Measurements from ENCODE around the gene UGGT1. TPM values are rescaled to one million over a fixed set of nuclear protein-coding genes. Genes with fewer than 3 reads are reported as not detected.

Gene UGGT1
- 13.3 TPM for polyA plus RNA-seq (2012; ENCODE audit: insufficient read depth, insufficient read length, low read depth)

- Histone ChIP-seq H3K36me3 (no peaks in the 10 kb centered on the region), H3K9me3 (no peaks in the 10 kb centered on the region), H3K27me3 (no peaks in the 10 kb centered on the region), H3K4me1 (no peaks in the 10 kb centered on the region), H3K4me3 (ENCODE audit: low read depth, low read length) (peak within 1 kb of the TSS; percentile 89)
- no peak for TF ChIP-seq CTCF (IDR thresholded peaks at IDR 0.05; ENCODE audit: low read depth, low read length)
- DNase-seq: peak; percentile 90
Measured at GRCh38 chr2:128090945-128091725, at the start of gene UGGT1. Gene UGGT1 (plus strand): TSS chr2:128091200. CDS start chr2:128091358, 158 bp downstream.

GRCh38 chr2:128041561-128041960 is 49.4 kb upstream of the UGGT1 start:
- H3K27me3 ChIP-seq: no peaks in the 10 kb centered on the region
- H3K9me3 ChIP-seq: no peaks in the 10 kb centered on the region
- DNase-seq: no peak
- no peaks in the 10 kb centered on the region for H3K36me3 ChIP-seq
- H3K4me3 ChIP-seq (ENCODE audit: low read depth, low read length): no peak overlapping the region
- no peaks in the 10 kb centered on the region for H3K4me1 ChIP-seq
- TF ChIP-seq CTCF (IDR thresholded peaks at IDR 0.05; ENCODE audit: low read depth, low read length): no peak

GRCh38 chr2:128043041-128043440 is 48.0 kb upstream of the UGGT1 start:
- no peak for TF ChIP-seq CTCF (IDR thresholded peaks at IDR 0.05; ENCODE audit: low read depth, low read length)

GRCh38 chr2:128053331-128053730 is 37.7 kb upstream of the UGGT1 start:
- no peak for DNase-seq
- H3K27me3 ChIP-seq: no peaks in the 10 kb centered on the region
- TF ChIP-seq CTCF (IDR thresholded peaks at IDR 0.05; ENCODE audit: low read depth, low read length): no peak

More at GRCh38 chr2:128043041-128043440, 48.0 kb upstream of the UGGT1 start:
- Histone ChIP-seq H3K36me3 (no peaks in the 10 kb centered on the region), H3K27me3 (no peaks in the 10 kb centered on the region), H3K4me3 (ENCODE audit: low read depth, low read length) (no peak overlapping the region), H3K9me3 (no peaks in the 10 kb centered on the region), H3K4me1 (no peaks in the 10 kb centered on the region)
- DNase-seq: no peak

GRCh38 chr2:128054104-128054885 is 36.7 kb upstream of the UGGT1 start:
- no peak for TF ChIP-seq CTCF (IDR thresholded peaks at IDR 0.05; ENCODE audit: low read depth, low read length)

More at GRCh38 chr2:128053331-128053730, 37.7 kb upstream of the UGGT1 start:
- Histone ChIP-seq H3K36me3 (no peaks in the 10 kb centered on the region), H3K9me3 (no peaks in the 10 kb centered on the region), H3K4me1 (no peaks in the 10 kb centered on the region), H3K4me3 (ENCODE audit: low read depth, low read length) (no peak overlapping the region)

More at GRCh38 chr2:128054104-128054885, 36.7 kb upstream of the UGGT1 start:
- Histone ChIP-seq H3K36me3 (no peaks in the 10 kb centered on the region), H3K9me3 (no peaks in the 10 kb centered on the region), H3K4me3 (ENCODE audit: low read depth, low read length) (no peak overlapping the region), H3K4me1 (no peaks in the 10 kb centered on the region), H3K27me3 (no peaks in the 10 kb centered on the region)
- DNase-seq: no peak
